Parathyroid adenoma (tissue), 2 donors: ENCODE measurements around the gene ZNF354C.

Source experiments
- H2AFZ ChIP-seq: fragments of 300-600 bp; sonication (generic); one replicate; pipeline ENCODE4 v1.7.0; 2017; ENCODE audit warnings: antibody characterized with exemption, mild to moderate bottlenecking
- H3K27ac ChIP-seq: fragments of 300-600 bp; sonication (generic); one replicate; pipeline ENCODE4 v1.7.0; 2017
- H3K27me3 ChIP-seq: fragments of 300-600 bp; sonication (generic); one replicate; pipeline ENCODE4 v1.7.0; 2017; ENCODE audit warnings: low read length; ENCODE audit not compliant: control insufficient read depth, insufficient read depth
- H3K36me3 ChIP-seq: fragments of 300-600 bp; sonication (generic); one replicate; pipeline ENCODE4 v1.7.0; 2017; ENCODE audit warnings: low read length; ENCODE audit not compliant: control insufficient read depth, insufficient read depth
- H3K4me1 ChIP-seq: fragments of 300-600 bp; sonication (generic); one replicate; pipeline ENCODE4 v1.7.0; 2017; ENCODE audit warnings: control low read depth
- H3K4me2 ChIP-seq: fragments of 300-600 bp; sonication (generic); one replicate; pipeline ENCODE4 v1.7.0; 2017; ENCODE audit warnings: low read length
- H3K4me3 ChIP-seq: fragments of 300-600 bp; sonication (generic); one replicate; pipeline ENCODE4 v1.7.0; 2017; ENCODE audit warnings: low read depth, low read length
- H3K79me2 ChIP-seq: fragments of 300-600 bp; sonication (generic); one replicate; pipeline ENCODE4 v1.7.0; 2017; ENCODE audit warnings: control low read depth
- H3K9ac ChIP-seq: fragments of 300-600 bp; sonication (generic); one replicate; pipeline ENCODE4 v1.7.0; 2017; ENCODE audit warnings: mild to moderate bottlenecking
- H3K9me3 ChIP-seq: fragments of 300-600 bp; sonication (generic); one replicate; pipeline ENCODE4 v1.7.0; 2017; ENCODE audit warnings: low read length; ENCODE audit not compliant: control insufficient read depth
- CTCF ChIP-seq: fragments of 300-600 bp; sonication (generic); IDR thresholded peaks from one replicate; pipeline ENCODE4 v1.7.0; 2017; ENCODE audit warnings: antibody characterized with exemption, mild to moderate bottlenecking
- donor health status: primary hyperparathyroidism.

Gene ZNF354C

GRCh38 chr5:179130101-179130681, 70.0 kb downstream of the ZNF354C start:
- H3K4me1 ChIP-seq = no peaks in the 10 kb centered on the region
- no peak overlapping the region for H3K27ac ChIP-seq
- no peaks in the 10 kb centered on the region for H3K9me3 ChIP-seq
- H3K27me3 ChIP-seq = no peaks in the 10 kb centered on the region
- H3K4me2 ChIP-seq = no peak overlapping the region
- TF ChIP-seq CTCF = no peak
- H3K36me3 ChIP-seq = no peaks in the 10 kb centered on the region
- no peak overlapping the region for H3K9ac ChIP-seq
- H3K79me2 ChIP-seq = no peaks in the 10 kb centered on the region
- no peak overlapping the region for H3K4me3 ChIP-seq
- no peak overlapping the region for H2AFZ ChIP-seq

- H3K36me3 ChIP-seq = no peaks in the 10 kb centered on the region
- H3K4me3 ChIP-seq = no peak overlapping the region
- no peaks in the 10 kb centered on the region for H3K9me3 ChIP-seq
- no peaks in the 10 kb centered on the region for H3K27me3 ChIP-seq
- no peak overlapping the region for H3K27ac ChIP-seq
- no peaks in the 10 kb centered on the region for H3K4me1 ChIP-seq
- no peaks in the 10 kb centered on the region for H3K79me2 ChIP-seq
- H3K4me2 ChIP-seq = no peak overlapping the region
- H3K9ac ChIP-seq = no peak overlapping the region
- H2AFZ ChIP-seq = no peak overlapping the region
- TF ChIP-seq CTCF = no peak
Measured at GRCh38 chr5:179131321-179131835, 71.2 kb downstream of the ZNF354C start.

- Histone ChIP-seq H3K36me3 (no peaks in the 10 kb centered on the region), H3K9me3 (no peaks in the 10 kb centered on the region), H3K9ac (no peak overlapping the region), H3K4me1 (no peaks in the 10 kb centered on the region), H3K27me3 (no peaks in the 10 kb centered on the region), H3K27ac (no peak overlapping the region), H3K79me2 (no peaks in the 10 kb centered on the region), H2AFZ (no peak overlapping the region), H3K4me2 (no peak overlapping the region), H3K4me3 (no peak overlapping the region)
- no peak for TF ChIP-seq CTCF
Measured at GRCh38 chr5:179131886-179132585, 71.9 kb downstream of the ZNF354C start.

GRCh38 chr5:179132586-179133355, 72.6 kb downstream of the ZNF354C start:
- no peaks in the 10 kb centered on the region for H3K9me3 ChIP-seq
- H3K4me1 ChIP-seq = no peaks in the 10 kb centered on the region
- no peak overlapping the region for H3K27ac ChIP-seq
- TF ChIP-seq CTCF = no peak
- H3K4me3 ChIP-seq = no peak overlapping the region
- H3K4me2 ChIP-seq = no peak overlapping the region
- no peak overlapping the region for H3K9ac ChIP-seq
- no peak overlapping the region for H2AFZ ChIP-seq
- no peaks in the 10 kb centered on the region for H3K36me3 ChIP-seq
- no peaks in the 10 kb centered on the region for H3K79me2 ChIP-seq
- no peaks in the 10 kb centered on the region for H3K27me3 ChIP-seq
